Erythroblast (primary cell): ENCODE results near the gene IER5L.

ENCODE experiments used
- GATA1 ChIP-seq: IDR thresholded peaks from 2 replicates; pipeline ENCODE4 v1.6.1; 2011; ENCODE audit warnings: low read depth, mild to moderate bottlenecking, control low read depth, low read length, moderate library complexity
- POLR2A ChIP-seq: IDR thresholded peaks from 2 replicates; pipeline ENCODE4 v1.6.1; 2011; ENCODE audit warnings: mild to moderate bottlenecking, low read length

- TF ChIP-seq POLR2A (no peak), GATA1 (no peak)
These were observed 41.5 kb downstream of the IER5L start for GRCh38 chr9:129136446-129137035.
